ENCODE data around the gene CHST6.
"Not testable (repeated sequence)": the region's sequence is repeated elsewhere in the genome, so short reads cannot be mapped to it uniquely, and the experiment has no call there.

CHST6 gene

GRCh38 chr16:75495076-75495674 is at the start of gene CHST6:
CHST6 (minus strand) TSS chr16:75495441; CDS start chr16:75479828, 15,613 bp downstream.
- no peaks in the 10 kb centered on the region for H3K9me3 ChIP-seq (ENCODE audit: low read depth, low read length)
- no peak within 1 kb of the TSS for H3K27ac ChIP-seq
- no peak within 1 kb of the TSS for H3K9ac ChIP-seq (ENCODE audit: insufficient read length)
- no peaks in the 10 kb centered on the region for H3K36me3 ChIP-seq (ENCODE audit: insufficient read depth, low read length)
- TF ChIP-seq EZH2 (IDR thresholded peaks at IDR 0.05) (no peak), FOXP2 (optimal IDR thresholded peaks at IDR 0.05; ENCODE audit: control extremely low read depth, extremely low read length, insufficient read depth) (no peak), POLR2AphosphoS5 (IDR thresholded peaks at IDR 0.05; ENCODE audit: borderline replicate concordance, low read depth, low read length) (no peak)
- no peak within 1 kb of the TSS for H3K4me3 ChIP-seq
- no peak for DNase-seq (ENCODE audit: low read depth, low spot score)

GRCh38 chr16:75542462-75542861 is 47.2 kb upstream of the CHST6 start:
- H3K36me3 ChIP-seq (ENCODE audit: insufficient read depth, low read length); H3K27ac ChIP-seq; H3K9me3 ChIP-seq (ENCODE audit: low read depth, low read length); H3K4me3 ChIP-seq; H3K9ac ChIP-seq (ENCODE audit: insufficient read length); DNase-seq (ENCODE audit: low read depth, low spot score): not testable (repeated sequence)

GRCh38 chr16:75541236-75541635 is 46.0 kb upstream of the CHST6 start:
- no peaks in the 10 kb centered on the region for H3K36me3 ChIP-seq (ENCODE audit: insufficient read depth, low read length)
- H3K9me3 ChIP-seq (ENCODE audit: low read depth, low read length), result no peaks in the 10 kb centered on the region
- TF ChIP-seq EZH2 (IDR thresholded peaks at IDR 0.05) (no peak), POLR2AphosphoS5 (IDR thresholded peaks at IDR 0.05; ENCODE audit: borderline replicate concordance, low read depth, low read length) (no peak), FOXP2 (optimal IDR thresholded peaks at IDR 0.05; ENCODE audit: control extremely low read depth, extremely low read length, insufficient read depth) (no peak)
- no peak overlapping the region for H3K9ac ChIP-seq (ENCODE audit: insufficient read length)
- DNase-seq (ENCODE audit: low read depth, low spot score), result no peak
- H3K27ac ChIP-seq, result no peak overlapping the region
- H3K4me3 ChIP-seq, result no peak overlapping the region

- H3K9me3 ChIP-seq (ENCODE audit: low read depth, low read length); H3K36me3 ChIP-seq (ENCODE audit: insufficient read depth, low read length); H3K4me3 ChIP-seq; H3K9ac ChIP-seq (ENCODE audit: insufficient read length); H3K27ac ChIP-seq; DNase-seq (ENCODE audit: low read depth, low spot score): not testable (repeated sequence)
Observed at GRCh38 chr16:75538882-75539565, 43.8 kb upstream of the CHST6 start.

GRCh38 chr16:75537776-75538175 is 42.5 kb upstream of the CHST6 start:
- Histone ChIP-seq H3K36me3 (ENCODE audit: insufficient read depth, low read length) (no peaks in the 10 kb centered on the region), H3K4me3 (no peak overlapping the region), H3K27ac (no peak overlapping the region), H3K9me3 (ENCODE audit: low read depth, low read length) (no peaks in the 10 kb centered on the region), H3K9ac (ENCODE audit: insufficient read length) (no peak overlapping the region)
- DNase-seq (ENCODE audit: low read depth, low spot score), result no peak
- TF ChIP-seq EZH2 (IDR thresholded peaks at IDR 0.05) (no peak), POLR2AphosphoS5 (IDR thresholded peaks at IDR 0.05; ENCODE audit: borderline replicate concordance, low read depth, low read length) (no peak), FOXP2 (optimal IDR thresholded peaks at IDR 0.05; ENCODE audit: control extremely low read depth, extremely low read length, insufficient read depth) (no peak)

- Histone ChIP-seq H3K27ac (no peak within 1 kb of the TSS), H3K4me3 (no peak within 1 kb of the TSS), H3K9me3 (ENCODE audit: low read depth, low read length) (no peaks in the 10 kb centered on the region), H3K9ac (ENCODE audit: insufficient read length) (no peak within 1 kb of the TSS), H3K36me3 (ENCODE audit: insufficient read depth, low read length) (no peaks in the 10 kb centered on the region)
- no peak for TF ChIP-seq POLR2AphosphoS5 (IDR thresholded peaks at IDR 0.05; ENCODE audit: borderline replicate concordance, low read depth, low read length)
- TF ChIP-seq EZH2 (IDR thresholded peaks at IDR 0.05), result no peak
- no peak for TF ChIP-seq FOXP2 (optimal IDR thresholded peaks at IDR 0.05; ENCODE audit: control extremely low read depth, extremely low read length, insufficient read depth)
- no peak for DNase-seq (ENCODE audit: low read depth, low spot score)
Observed at GRCh38 chr16:75535901-75536300, 40.7 kb upstream of the CHST6 start, which contains the start of gene CHST5. CHST5 (minus strand) TSS chr16:75536108; CDS start chr16:75530384, 5,724 bp downstream.

- TF ChIP-seq EZH2 (IDR thresholded peaks at IDR 0.05) (no peak), POLR2AphosphoS5 (IDR thresholded peaks at IDR 0.05; ENCODE audit: borderline replicate concordance, low read depth, low read length) (no peak), FOXP2 (optimal IDR thresholded peaks at IDR 0.05; ENCODE audit: control extremely low read depth, extremely low read length, insufficient read depth) (no peak)
- H3K4me3 ChIP-seq, result no peak overlapping the region
- H3K27ac ChIP-seq, result no peak overlapping the region
- no peak overlapping the region for H3K9ac ChIP-seq (ENCODE audit: insufficient read length)
- H3K36me3 ChIP-seq (ENCODE audit: insufficient read depth, low read length), result no peaks in the 10 kb centered on the region
- H3K9me3 ChIP-seq (ENCODE audit: low read depth, low read length), result no peaks in the 10 kb centered on the region
- DNase-seq (ENCODE audit: low read depth, low spot score), result no peak
Observed at GRCh38 chr16:75535211-75535843, 40.1 kb upstream of the CHST6 start.

- no peak overlapping the region for H3K27ac ChIP-seq
- no peak overlapping the region for H3K9ac ChIP-seq (ENCODE audit: insufficient read length)
- H3K4me3 ChIP-seq, result no peak overlapping the region
- no peak for DNase-seq (ENCODE audit: low read depth, low spot score)
- TF ChIP-seq POLR2AphosphoS5 (IDR thresholded peaks at IDR 0.05; ENCODE audit: borderline replicate concordance, low read depth, low read length) (no peak), FOXP2 (optimal IDR thresholded peaks at IDR 0.05; ENCODE audit: control extremely low read depth, extremely low read length, insufficient read depth) (no peak), EZH2 (IDR thresholded peaks at IDR 0.05) (no peak)
- H3K36me3 ChIP-seq (ENCODE audit: insufficient read depth, low read length), result no peaks in the 10 kb centered on the region
- H3K9me3 ChIP-seq (ENCODE audit: low read depth, low read length), result no peaks in the 10 kb centered on the region
Observed at GRCh38 chr16:75534560-75535205, 39.4 kb upstream of the CHST6 start.
